Liver (tissue), 9 donors: Measurements from ENCODE around the gene SORL1. TPM values are rescaled to one million over a fixed set of nuclear protein-coding genes. Genes with fewer than 3 reads are reported as not detected.

Source experiments
- DNase-seq: peaks from one replicate; pipeline ENCODE4 v3.0.0-alpha.2; 2017; ENCODE audit warnings: low spot score
- H3K27ac ChIP-seq, 2 donors: one replicate each; pipeline ENCODE4 v1.7.0; 2013; ENCODE audit warnings: inconsistent platforms in 2 of 2, low read length in 2 of 2, control low read depth in 1 of 2, low read depth in 1 of 2, mild to moderate bottlenecking in 1 of 2
- H3K27me3 ChIP-seq, 4 donors: one replicate each; pipeline versions ENCODE4 v1.6.1 to v1.7.0; 2013; ENCODE audit warnings: low read length in 3 of 4, inconsistent platforms in 1 of 4, mild to moderate bottlenecking in 1 of 4, moderate library complexity in 1 of 4; ENCODE audit not compliant: control insufficient read depth in 4 of 4, insufficient read depth in 4 of 4
- H3K36me3 ChIP-seq, 4 donors: one replicate each; pipeline versions ENCODE4 v1.6.1 to v1.7.0; 2013; ENCODE audit warnings: low read length in 3 of 4, mild to moderate bottlenecking in 3 of 4, low read depth in 1 of 4, moderate library complexity in 1 of 4; ENCODE audit not compliant: control insufficient read depth in 4 of 4, insufficient read depth in 3 of 4
- H3K4me1 ChIP-seq, 4 donors: one replicate each; pipeline versions ENCODE4 v1.6.1 to v1.7.0; 2013; ENCODE audit warnings: low read length in 3 of 4, mild to moderate bottlenecking in 3 of 4, moderate library complexity in 1 of 4; ENCODE audit not compliant: control insufficient read depth in 4 of 4, insufficient read depth in 4 of 4
- H3K4me3 ChIP-seq, 3 donors: one replicate each; pipeline versions ENCODE4 v1.6.1 to v1.7.0; 2013; ENCODE audit warnings: low read length in 3 of 3, control low read depth in 1 of 3, low read depth in 1 of 3, mild to moderate bottlenecking in 1 of 3
- H3K9ac ChIP-seq, 2 donors: one replicate each; pipeline ENCODE4 v1.7.0; 2013; ENCODE audit warnings: low read length in 2 of 2, mild to moderate bottlenecking in 2 of 2, moderate library complexity in 2 of 2, control low read depth in 1 of 2, low read depth in 1 of 2
- H3K9me3 ChIP-seq, 4 donors: one replicate each; pipeline versions ENCODE4 v1.6.1 to v1.7.0; 2013; ENCODE audit warnings: low read length in 3 of 4; ENCODE audit not compliant: control insufficient read depth in 4 of 4
- ATF3 ChIP-seq: IDR thresholded peaks from 2 replicates; pipeline ENCODE4 v1.6.1; 2016; ENCODE audit warnings: antibody characterized with exemption
- CTCF ChIP-seq: fragments of 150-350 bp; IDR thresholded peaks from 2 replicates; pipeline ENCODE4 v1.5.1; 2017; ENCODE audit warnings: improper control_type of control experiment, low read depth, low read length; ENCODE audit not compliant: missing input control
- EGR1 ChIP-seq, 2 donors: IDR thresholded peaks; 2 replicates each; pipeline ENCODE4 v1.6.1; 2016 to 2018; ENCODE audit warnings: antibody characterized with exemption in 2 of 2, low read depth in 2 of 2
- FOXA1 ChIP-seq: IDR thresholded peaks from 2 replicates; pipeline ENCODE4 v1.6.1; 2016; ENCODE audit warnings: antibody characterized with exemption
- GABPA ChIP-seq, 2 donors: IDR thresholded peaks in 1 of 2; conservative IDR thresholded peaks in 1 of 2; 2 replicates each; pipeline ENCODE4 v1.6.1; 2016; ENCODE audit warnings: antibody characterized with exemption in 2 of 2, mild to moderate bottlenecking in 1 of 2, moderate library complexity in 1 of 2
- HNF4A ChIP-seq, 2 donors: conservative IDR thresholded peaks; 2 replicates each; pipeline ENCODE4 v1.6.1; 2016; ENCODE audit warnings: antibody characterized with exemption in 2 of 2, mild to moderate bottlenecking in 2 of 2
- HNF4G ChIP-seq: IDR thresholded peaks from 2 replicates; pipeline ENCODE4 v1.6.1; 2016; ENCODE audit warnings: antibody characterized with exemption
- JUND ChIP-seq, 2 donors: IDR thresholded peaks; 2 replicates each; pipeline ENCODE4 v1.6.1; 2016; ENCODE audit warnings: antibody characterized with exemption in 2 of 2
- MAX ChIP-seq: IDR thresholded peaks from 2 replicates; pipeline ENCODE4 v1.6.1; 2016; ENCODE audit warnings: antibody characterized with exemption
- NR2F2 ChIP-seq: IDR thresholded peaks from 2 replicates; pipeline ENCODE4 v1.6.1; 2016; ENCODE audit warnings: antibody characterized with exemption
- RAD21 ChIP-seq, 2 donors: IDR thresholded peaks; 2 replicates each; pipeline ENCODE4 v1.6.1; 2016; ENCODE audit warnings: antibody characterized with exemption in 2 of 2, mild to moderate bottlenecking in 2 of 2
- RXRA ChIP-seq, 2 donors: IDR thresholded peaks; 2 replicates each; pipeline ENCODE4 v1.6.1; 2017 to 2018; ENCODE audit warnings: antibody characterized with exemption in 2 of 2, mild to moderate bottlenecking in 1 of 2
- SP1 ChIP-seq: IDR thresholded peaks from 2 replicates; pipeline ENCODE4 v1.6.1; 2018; ENCODE audit warnings: antibody characterized with exemption, mild to moderate bottlenecking
- TAF1 ChIP-seq: conservative IDR thresholded peaks from 2 replicates; pipeline ENCODE4 v1.6.1; 2016; ENCODE audit warnings: antibody characterized with exemption, mild to moderate bottlenecking
- YY1 ChIP-seq: IDR thresholded peaks from 2 replicates; pipeline ENCODE4 v1.6.1; 2016; ENCODE audit warnings: antibody characterized with exemption, mild to moderate bottlenecking
- ZBTB33 ChIP-seq: IDR thresholded peaks from 2 replicates; pipeline ENCODE4 v1.6.1; 2016; ENCODE audit warnings: antibody characterized with exemption
- WGBS: extraction: QIAGEN DNeasy Blood & Tissue Kit; methylation state at CpG from one replicate; pipeline ENCODE4 v1.1.7; 2013; 5-methylcytosine and 5-hydroxymethylcytosine counted together
- polyA plus RNA-seq, 2 donors: library from polyadenylated mRNA; stranded (reverse) in 1 of 2; unstranded in 1 of 2; fragments of 200-250 nt in 1 of 2; fragments of >200 nt in 1 of 2; fragmentation: Nextera tagmentation in 1 of 2; extraction: Ambion mirVana in 1 of 2; gene quantifications; one replicate each; pipeline versions ENCODE4 v1.2.1 to v1.2.3, GENCODE V29; 2013 to 2015
- total RNA-seq, 2 donors: library from RNA; depleted of rRNA; stranded (reverse); fragments of >200 nt; gene quantifications; one replicate each; pipeline ENCODE4 v1.2.3, GENCODE V29; 2014
- TF ChIP-seq, protein P1 (sequence below): IDR thresholded peaks from 2 replicates; pipeline ENCODE4 v1.6.1; 2016; ENCODE audit warnings: antibody characterized with exemption, mild to moderate bottlenecking
- donor health status: healthy.
- donor health status: healthy.
- donor health status: healthy.
- donor health status: healthy.
- donor health status: healthy.

Gene SORL1
- total and polyA plus RNA-seq, 4 donors = 14.6 to 124 (median 25.4) TPM

- WGBS = 73% methylated on average over 12 of the region's 12 CpGs
- H3K9ac ChIP-seq = no peak overlapping the region
Observed at GRCh38 chr11:121650351-121651256, 198.5 kb downstream of the SORL1 start.

GRCh38 chr11:121651257-121651605 lies 199.1 kb downstream of the SORL1 start:
- no peaks in the 10 kb centered on the region for H3K27me3 ChIP-seq
- no peak overlapping the region for H3K4me3 ChIP-seq
- H3K27ac ChIP-seq = no peak overlapping the region
- peaks cover 0 to 13% (median 8%) of the 10 kb centered on the region in 4 donors for H3K4me1 ChIP-seq
- H3K36me3 ChIP-seq = no peaks in the 10 kb centered on the region
- no peaks in the 10 kb centered on the region for H3K9me3 ChIP-seq
- DNase-seq = no peak
- no peak overlapping the region for H3K9ac ChIP-seq
- 84% methylated on average over 2 of the region's 2 CpGs for WGBS
- no peak for TF ChIP-seq EGR1 (IDR thresholded peaks at IDR 0.05; ENCODE audit: low read depth in 2 of 2)
- TF ChIP-seq NR2F2 = no peak
- no peak for TF ChIP-seq HNF4G
- TF ChIP-seq FOXA1 = no peak
- no peak for TF ChIP-seq GABPA (IDR thresholded peaks at IDR 0.05 in 1 of 2, conservative IDR thresholded peaks at IDR 0.05 in 1 of 2)
- TF ChIP-seq RAD21 (IDR thresholded peaks at IDR 0.05) = no peak
- no peak for TF ChIP-seq ATF3
- TF ChIP-seq MAX = no peak
- no peak for TF ChIP-seq RXRA (IDR thresholded peaks at IDR 0.05)
- TF ChIP-seq JUND (IDR thresholded peaks at IDR 0.05) = no peak
- TF ChIP-seq CTCF = no peak
- TF ChIP-seq TAF1 = no peak
- no peak for TF ChIP-seq ZBTB33
- no peak for TF ChIP-seq SP1
- TF ChIP-seq, protein P1, sequence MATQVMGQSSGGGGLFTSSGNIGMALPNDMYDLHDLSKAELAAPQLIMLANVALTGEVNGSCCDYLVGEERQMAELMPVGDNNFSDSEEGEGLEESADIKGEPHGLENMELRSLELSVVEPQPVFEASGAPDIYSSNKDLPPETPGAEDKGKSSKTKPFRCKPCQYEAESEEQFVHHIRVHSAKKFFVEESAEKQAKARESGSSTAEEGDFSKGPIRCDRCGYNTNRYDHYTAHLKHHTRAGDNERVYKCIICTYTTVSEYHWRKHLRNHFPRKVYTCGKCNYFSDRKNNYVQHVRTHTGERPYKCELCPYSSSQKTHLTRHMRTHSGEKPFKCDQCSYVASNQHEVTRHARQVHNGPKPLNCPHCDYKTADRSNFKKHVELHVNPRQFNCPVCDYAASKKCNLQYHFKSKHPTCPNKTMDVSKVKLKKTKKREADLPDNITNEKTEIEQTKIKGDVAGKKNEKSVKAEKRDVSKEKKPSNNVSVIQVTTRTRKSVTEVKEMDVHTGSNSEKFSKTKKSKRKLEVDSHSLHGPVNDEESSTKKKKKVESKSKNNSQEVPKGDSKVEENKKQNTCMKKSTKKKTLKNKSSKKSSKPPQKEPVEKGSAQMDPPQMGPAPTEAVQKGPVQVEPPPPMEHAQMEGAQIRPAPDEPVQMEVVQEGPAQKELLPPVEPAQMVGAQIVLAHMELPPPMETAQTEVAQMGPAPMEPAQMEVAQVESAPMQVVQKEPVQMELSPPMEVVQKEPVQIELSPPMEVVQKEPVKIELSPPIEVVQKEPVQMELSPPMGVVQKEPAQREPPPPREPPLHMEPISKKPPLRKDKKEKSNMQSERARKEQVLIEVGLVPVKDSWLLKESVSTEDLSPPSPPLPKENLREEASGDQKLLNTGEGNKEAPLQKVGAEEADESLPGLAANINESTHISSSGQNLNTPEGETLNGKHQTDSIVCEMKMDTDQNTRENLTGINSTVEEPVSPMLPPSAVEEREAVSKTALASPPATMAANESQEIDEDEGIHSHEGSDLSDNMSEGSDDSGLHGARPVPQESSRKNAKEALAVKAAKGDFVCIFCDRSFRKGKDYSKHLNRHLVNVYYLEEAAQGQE = no peak

More at GRCh38 chr11:121650351-121651256, 198.5 kb downstream of the SORL1 start:
- H3K27me3 ChIP-seq = no peaks in the 10 kb centered on the region
- no peak for DNase-seq
- H3K4me1 ChIP-seq = peaks cover 0 to 10% (median 6%) of the 10 kb centered on the region in 4 donors
- no peak overlapping the region for H3K4me3 ChIP-seq
- H3K36me3 ChIP-seq = no peaks in the 10 kb centered on the region
- no peak for TF ChIP-seq YY1
- TF ChIP-seq HNF4A (conservative IDR thresholded peaks at IDR 0.05) = no peak
- TF ChIP-seq MAX = no peak
- TF ChIP-seq ATF3 = no peak
- no peak for TF ChIP-seq ZBTB33
- no peak for TF ChIP-seq TAF1
- no peaks in the 10 kb centered on the region for H3K9me3 ChIP-seq
- no peak overlapping the region for H3K27ac ChIP-seq
